Stimulated activated CD4-positive, alpha-beta T cell treated with anti-CD3 and anti-CD28 coated beads, TNF-alpha, amount 100 ng/mL, for 24 hours (primary cell): ENCODE measurements around the gene TMEM156.
A peak's percentile ranks its signal among the peaks of the same experiment; 100 is the strongest.

Experiments
- DNase-seq, 3 experiments: peaks; one replicate each; pipeline ENCODE4 v3.0.0-alpha.2; 2020; ENCODE audit warnings: low read depth in 3 of 3

Gene TMEM156, protein sequence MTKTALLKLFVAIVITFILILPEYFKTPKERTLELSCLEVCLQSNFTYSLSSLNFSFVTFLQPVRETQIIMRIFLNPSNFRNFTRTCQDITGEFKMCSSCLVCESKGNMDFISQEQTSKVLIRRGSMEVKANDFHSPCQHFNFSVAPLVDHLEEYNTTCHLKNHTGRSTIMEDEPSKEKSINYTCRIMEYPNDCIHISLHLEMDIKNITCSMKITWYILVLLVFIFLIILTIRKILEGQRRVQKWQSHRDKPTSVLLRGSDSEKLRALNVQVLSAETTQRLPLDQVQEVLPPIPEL

DNA sequence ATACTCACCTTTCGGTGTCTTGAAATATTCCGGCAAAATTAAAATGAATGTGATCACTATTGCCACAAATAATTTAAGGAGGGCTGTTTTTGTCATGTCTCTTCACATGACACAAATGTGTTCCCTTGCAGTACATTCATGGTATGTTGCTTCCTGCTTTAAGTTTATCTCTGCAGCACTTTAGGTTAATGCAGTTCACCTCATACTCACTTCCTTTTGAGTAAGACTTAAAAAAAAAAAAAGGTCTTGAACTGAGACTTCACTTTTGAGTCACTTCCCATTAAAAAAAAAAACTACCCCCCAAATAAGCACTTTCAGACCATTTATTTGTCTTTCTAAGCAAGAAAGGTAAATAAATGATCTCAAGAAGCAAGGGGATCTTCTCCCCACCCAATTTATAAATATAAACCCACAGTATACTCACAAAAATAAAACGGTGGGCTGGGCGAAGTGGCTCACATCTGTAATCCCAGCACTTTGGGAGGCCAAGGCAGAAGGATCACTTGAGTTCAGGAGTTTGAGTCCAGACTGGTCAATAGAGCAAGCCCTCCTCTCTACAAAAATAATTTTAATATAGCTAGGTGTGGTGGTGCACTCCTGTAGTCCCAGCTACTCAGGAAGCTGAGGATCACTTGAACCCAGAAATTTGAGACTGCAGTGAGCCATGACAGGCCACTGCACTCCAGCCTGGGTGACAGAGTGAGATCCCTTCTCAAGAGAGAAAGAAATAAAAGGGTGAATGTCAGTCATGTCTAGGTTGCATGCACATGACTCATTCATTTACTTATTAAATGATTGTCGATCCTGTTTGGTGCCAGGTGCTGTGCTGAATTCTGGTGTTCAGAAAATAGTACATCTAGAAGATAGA lies at the start of gene TMEM156:
TSS of gene TMEM156 (minus strand) at position 192 of the 868 bp plus-strand sequence. CDS start at position 96, 96 bp downstream.
- DNase-seq, result peak in 1 of 3 experiments; percentile 25

GRCh38 chr4:39078829-39079228 lies 46.6 kb upstream of the TMEM156 start:
- no peak for DNase-seq

DNA sequence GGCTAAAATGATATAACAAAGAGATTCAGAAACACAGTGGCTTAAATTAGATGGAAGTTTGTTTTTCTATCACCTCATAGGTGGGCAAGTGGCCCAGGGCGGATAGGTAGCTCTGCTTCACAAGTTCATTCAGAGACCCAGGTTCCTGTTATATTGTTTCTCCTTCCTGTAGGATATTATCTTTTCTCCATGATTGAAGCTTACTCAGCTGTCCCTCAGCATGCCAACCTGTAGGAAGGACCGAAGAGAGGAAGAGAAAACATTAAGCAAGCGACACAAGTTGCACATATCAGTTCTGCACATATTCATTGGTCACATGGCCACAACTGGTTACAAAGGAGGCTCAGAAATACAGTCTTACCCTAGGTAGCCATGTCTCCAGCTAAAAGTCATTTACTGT lies 36.7 kb upstream of the TMEM156 start:
- DNase-seq, result no peak

- DNase-seq, result no peak
Observed at GRCh38 chr4:39067451-39067850, 35.2 kb upstream of the TMEM156 start.

DNA sequence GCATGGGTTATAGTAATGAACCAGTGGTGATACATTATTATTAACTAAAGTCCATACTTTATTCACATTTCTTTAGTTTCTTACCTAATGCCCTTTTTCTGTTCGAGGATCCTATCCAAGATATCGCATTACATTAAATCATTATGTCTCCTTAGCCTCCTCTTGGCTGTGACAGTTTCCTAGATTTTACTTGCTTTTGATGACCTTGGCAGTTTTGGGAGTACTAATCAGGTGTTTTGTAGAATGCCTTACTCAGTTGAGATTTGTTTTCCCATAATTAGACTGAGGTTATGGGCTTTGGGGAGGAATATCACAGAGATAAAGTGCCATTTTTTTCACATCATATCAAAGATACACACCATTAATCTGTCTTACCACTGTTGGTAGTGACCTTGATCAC lies 34.8 kb upstream of the TMEM156 start:
- DNase-seq, result no peak

- no peak for DNase-seq
Observed at GRCh38 chr4:39066371-39066770, 34.2 kb upstream of the TMEM156 start.

- no peak for DNase-seq
Observed at GRCh38 chr4:39063430-39063829, 31.2 kb upstream of the TMEM156 start.

DNA sequence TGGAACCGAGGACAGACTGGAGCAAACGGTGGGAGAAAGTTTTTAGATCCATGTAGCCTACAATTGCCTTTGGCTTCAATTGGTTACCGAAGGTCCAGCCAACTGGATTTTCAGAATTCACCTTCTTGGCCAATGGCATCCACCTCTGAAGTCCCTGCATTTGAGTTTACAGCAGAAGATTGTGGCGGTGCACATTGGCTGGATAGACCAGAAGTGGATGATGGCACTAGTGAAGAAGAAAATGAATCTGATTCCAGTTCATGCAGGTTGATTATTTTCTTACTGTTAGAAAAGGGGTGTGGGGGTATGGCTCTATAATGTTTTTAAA lies 30.5 kb upstream of the TMEM156 start:
- DNase-seq, result no peak

DNA sequence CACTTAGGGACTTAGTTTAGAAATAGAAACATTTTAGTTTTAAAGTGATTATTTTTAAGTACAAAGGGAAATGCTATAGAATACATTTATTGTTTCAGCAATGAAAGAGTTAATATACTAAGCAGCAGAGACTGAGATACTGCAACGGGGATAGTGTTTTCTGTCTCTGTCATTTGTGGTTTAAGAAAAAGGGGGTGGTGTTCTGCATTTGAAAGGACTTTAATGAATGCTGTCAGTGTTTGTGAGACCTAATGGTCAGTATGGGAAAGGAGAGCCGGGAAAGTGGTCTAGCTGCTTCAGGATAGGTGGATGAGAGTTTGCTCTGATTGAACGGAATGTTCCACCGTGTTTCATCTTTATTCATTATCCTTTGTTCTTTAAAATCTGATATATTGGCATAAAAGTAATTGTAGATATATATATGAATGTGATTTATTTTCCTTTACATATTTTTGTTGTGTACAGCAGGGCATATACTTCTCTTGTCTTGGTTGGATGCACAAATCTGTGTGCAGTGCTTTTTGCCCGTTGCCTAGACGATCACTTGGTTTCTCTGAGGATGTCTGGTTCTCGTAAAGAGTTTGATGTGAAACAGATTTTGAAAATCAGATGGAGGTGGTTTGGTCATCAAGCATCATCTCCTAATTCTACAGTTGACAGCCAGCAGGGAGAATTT lies 30.0 kb upstream of the TMEM156 start, which contains the start of gene KLHL5:
TSS of gene KLHL5 (plus strand) at position 139 of the 676 bp plus-strand sequence. CDS start at position 560, 421 bp downstream.
- DNase-seq, result no peak

DNA sequence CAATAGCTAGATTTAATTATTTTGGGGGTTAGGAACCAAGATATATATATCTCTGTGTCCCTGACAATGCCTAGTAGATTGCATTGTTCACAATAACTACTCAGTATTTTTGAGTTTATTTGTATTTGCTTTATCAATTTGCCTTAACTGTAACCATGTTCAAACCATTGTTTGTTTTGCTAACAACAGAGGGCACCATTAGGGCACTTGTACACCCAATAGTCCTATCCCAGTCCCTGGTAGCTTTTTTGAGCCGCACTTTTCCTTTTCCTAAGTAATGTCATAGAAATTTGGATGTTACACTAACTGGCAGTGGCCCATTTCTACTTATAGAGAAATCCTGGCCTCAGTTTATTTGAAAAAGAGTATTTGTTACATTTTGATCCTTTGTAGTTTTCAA lies 29.2 kb upstream of the TMEM156 start:
- DNase-seq, result no peak

DNA sequence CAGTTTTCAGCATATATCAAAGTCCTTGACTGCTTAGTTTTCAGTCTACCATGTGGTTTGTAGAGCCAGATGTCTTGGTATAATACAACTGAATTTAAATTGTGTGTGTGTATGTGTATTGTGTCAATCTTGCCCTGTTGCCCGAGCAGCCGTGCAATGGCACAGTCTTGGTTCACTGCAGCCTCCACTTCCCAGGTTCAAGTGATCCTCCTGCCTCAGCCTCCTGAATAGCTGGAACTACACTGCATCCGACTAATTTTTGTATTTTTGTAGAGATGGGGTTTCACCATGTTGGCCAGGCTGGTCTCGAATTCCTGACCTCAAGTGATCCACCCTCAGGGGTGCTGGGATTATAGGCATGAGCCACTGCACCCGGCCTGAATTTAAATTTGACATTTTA lies 23.8 kb upstream of the TMEM156 start:
- no peak for DNase-seq

- no peak for DNase-seq
Observed at GRCh38 chr4:39054497-39054896, 22.3 kb upstream of the TMEM156 start.

- no peak for DNase-seq
Observed at GRCh38 chr4:39053983-39054382, 21.8 kb upstream of the TMEM156 start.

DNA sequence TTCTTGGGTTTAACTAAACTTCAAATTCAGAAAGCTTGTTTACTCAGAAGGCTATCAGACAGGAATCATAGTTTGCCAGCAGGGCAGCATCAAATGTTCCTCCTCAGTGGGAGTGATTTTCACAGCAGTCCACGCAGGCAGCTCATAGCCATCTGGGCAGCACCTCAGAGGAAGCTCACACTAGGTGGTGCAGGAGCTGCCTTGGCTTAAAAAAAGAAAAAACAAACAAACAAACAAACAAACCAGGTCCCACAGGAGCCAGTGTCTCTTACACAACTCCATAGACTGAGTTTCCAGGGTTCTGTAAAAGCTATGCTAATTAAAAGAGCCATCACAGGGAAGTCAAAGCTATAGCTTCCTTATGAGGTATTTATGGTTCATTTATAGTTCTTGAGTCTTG lies 19.3 kb upstream of the TMEM156 start:
- DNase-seq, result no peak

GRCh38 chr4:39050590-39050989 lies 18.4 kb upstream of the TMEM156 start:
- DNase-seq, result no peak

- DNase-seq, result no peak
Observed at GRCh38 chr4:39048311-39048710, 16.1 kb upstream of the TMEM156 start.

DNA sequence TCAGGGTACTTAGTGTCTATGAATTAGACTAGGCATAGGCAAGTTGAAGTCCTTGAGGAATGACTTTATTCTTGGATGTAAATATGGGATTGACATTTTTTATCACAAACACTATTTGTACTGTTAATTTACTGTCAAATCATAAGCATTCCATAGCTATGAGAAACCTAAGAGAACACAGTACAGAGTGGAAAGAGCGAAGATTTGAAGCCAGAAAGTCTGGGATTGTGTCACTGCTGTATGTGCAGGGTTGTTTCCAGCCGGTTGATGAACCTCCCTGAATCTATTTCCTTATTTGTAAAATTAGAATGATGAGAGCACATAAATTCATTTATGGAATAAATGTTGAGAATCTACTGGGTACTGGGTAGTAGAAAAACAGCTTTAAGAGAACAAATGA lies 15.5 kb upstream of the TMEM156 start:
- DNase-seq, result no peak

- no peak for DNase-seq
Observed at GRCh38 chr4:39046249-39046648, 14.0 kb upstream of the TMEM156 start.

GRCh38 chr4:39045827-39046221 lies 13.6 kb upstream of the TMEM156 start:
- DNase-seq, result no peak

DNA sequence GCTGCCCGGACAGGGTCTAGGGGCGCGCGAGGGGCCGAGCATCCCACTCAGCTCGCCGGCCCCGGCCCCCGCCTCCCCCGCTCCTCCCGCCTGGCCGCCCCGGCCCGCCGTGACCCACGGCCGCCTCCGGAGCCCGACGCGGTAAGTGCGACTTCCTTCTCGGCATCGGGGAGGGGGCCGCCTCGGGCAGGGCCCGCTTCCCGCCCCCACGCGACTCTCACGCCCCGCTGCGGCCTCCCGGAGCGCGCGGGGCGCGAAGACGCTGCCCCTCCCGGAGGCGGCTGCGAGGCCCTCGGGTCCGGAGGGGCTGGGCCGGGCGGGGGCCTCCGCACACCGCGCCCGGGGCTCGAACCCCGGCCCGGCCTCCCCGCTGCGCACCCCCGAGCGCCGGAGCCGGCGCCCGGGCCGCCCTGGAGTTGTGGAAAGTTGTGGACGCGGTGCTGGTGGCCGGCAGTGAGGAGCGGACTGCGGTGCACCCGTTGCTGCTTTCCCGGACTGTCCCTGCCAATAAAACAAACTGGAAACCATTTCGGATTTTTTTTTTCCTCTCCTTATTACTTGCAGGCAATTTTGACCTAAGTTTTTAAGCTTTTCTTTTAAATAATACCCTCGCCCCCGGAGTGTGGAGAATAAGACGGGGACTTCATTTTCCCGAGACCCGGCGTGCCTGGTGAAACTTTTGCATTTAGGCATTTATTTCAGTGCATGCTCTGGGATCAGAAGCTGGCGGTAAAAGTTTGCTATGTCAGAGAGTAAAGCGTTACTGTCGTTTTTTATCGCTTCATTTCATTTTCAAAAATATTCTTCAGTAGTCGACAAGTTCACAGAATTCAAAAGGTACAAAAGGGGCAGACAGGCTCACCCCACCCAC lies 13.0 kb upstream of the TMEM156 start:
- DNase-seq, result peak in 1 of 3 experiments; percentile 29

DNA sequence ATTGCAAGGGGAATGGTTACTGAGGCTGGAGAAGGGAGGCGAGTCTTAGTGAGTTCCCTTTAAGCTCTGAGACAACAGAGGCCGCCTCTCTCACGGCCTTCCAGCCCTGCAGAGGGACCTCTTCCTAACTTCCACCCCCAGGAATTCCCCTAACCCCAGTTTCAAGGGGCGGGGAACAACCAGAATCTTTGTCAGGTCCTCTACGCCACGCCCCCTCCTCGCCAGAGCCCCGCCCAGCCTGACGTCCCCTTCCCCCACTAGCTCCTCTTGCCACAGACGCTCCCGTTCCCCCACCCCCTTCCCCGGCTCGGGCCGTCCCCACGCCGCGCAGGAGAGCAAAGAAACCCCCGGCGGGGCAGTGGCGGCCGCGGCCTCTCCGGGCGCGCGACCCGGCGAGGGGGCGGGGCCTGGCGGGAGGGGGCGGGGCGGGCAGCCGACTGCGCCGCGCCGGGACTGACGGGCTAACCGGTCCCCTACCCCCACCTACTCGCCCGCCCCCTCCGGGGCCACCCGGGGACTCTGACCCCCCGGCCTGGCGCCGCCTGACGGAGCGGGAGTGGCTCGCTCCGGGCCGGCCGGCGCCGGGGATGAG lies 12.3 kb upstream of the TMEM156 start:
- DNase-seq, result peak; percentile 92 to 98 (median 93)
